Fibroblast of the aortic adventitia (primary cell): Measurements from ENCODE around the gene WDR33. TPM values are rescaled to one million over a fixed set of nuclear protein-coding genes. Genes with fewer than 3 reads are reported as not detected.
"Not testable (repeated sequence)": the region's sequence is repeated elsewhere in the genome, so short reads cannot be mapped to it uniquely, and the experiment has no call there.

Experiments
- DNase-seq: peaks from one replicate; pipeline ENCODE4 v3.0.0-alpha.2; 2010; ENCODE audit warnings: low read depth
- H3K4me3 ChIP-seq: 2 replicates; pipeline ENCODE4 v1.5.1; 2011; ENCODE audit warnings: low read depth, mild to moderate bottlenecking, control low read depth, low read length, moderate library complexity
- CTCF ChIP-seq: IDR thresholded peaks from 2 replicates; pipeline ENCODE4 v1.5.1; 2011; ENCODE audit warnings: mild to moderate bottlenecking, low read length, control low read depth, inconsistent platforms; ENCODE audit not compliant: insufficient read depth
- total RNA-seq: library from RNA; depleted of rRNA; stranded (reverse); fragments of >200 nt; gene quantifications from 2 replicates; pipeline ENCODE4 v1.2.3, GENCODE V29; 2012; ENCODE audit warnings: low replicate concordance

Gene WDR33
- total RNA-seq, 1 donor, result 34.4 TPM

- no peak for TF ChIP-seq CTCF
- DNase-seq, result no peak
- no peak overlapping the region for H3K4me3 ChIP-seq
Measured at GRCh38 chr2:127762846-127763245, 48.1 kb downstream of the WDR33 start.

- H3K4me3 ChIP-seq, result no peak overlapping the region
- no peak for DNase-seq
- TF ChIP-seq CTCF, result no peak
Measured at GRCh38 chr2:127762441-127762840, 48.5 kb downstream of the WDR33 start.

- DNase-seq, result peak; percentile 50
- H3K4me3 ChIP-seq, result no peak overlapping the region
- no peak for TF ChIP-seq CTCF
Measured at GRCh38 chr2:127759931-127760330, 51.0 kb downstream of the WDR33 start.

- H3K4me3 ChIP-seq, result no peak overlapping the region
- no peak for TF ChIP-seq CTCF
- no peak for DNase-seq
Measured at GRCh38 chr2:127754186-127754585, 56.8 kb downstream of the WDR33 start.

- no peak overlapping the region for H3K4me3 ChIP-seq
- no peak for TF ChIP-seq CTCF
- DNase-seq, result no peak
Measured at GRCh38 chr2:127753374-127753773, 57.6 kb downstream of the WDR33 start.

GRCh38 chr2:127749537-127749936 is 61.4 kb downstream of the WDR33 start:
- H3K4me3 ChIP-seq, result not testable (repeated sequence)
- peak; percentile 72 for DNase-seq

- no peak overlapping the region for H3K4me3 ChIP-seq
- no peak for TF ChIP-seq CTCF
- DNase-seq, result no peak
Measured at GRCh38 chr2:127747621-127748020, 63.4 kb downstream of the WDR33 start.
